K562 (cell line): ENCODE measurements around the gene RNFT1. TPM values are rescaled to one million over a fixed set of nuclear protein-coding genes. Genes with fewer than 3 reads are reported as not detected.

Experiments used
- ARID3A ChIP-seq: IDR thresholded peaks from 2 replicates; pipeline ENCODE4 v1.6.1; 2012; ENCODE audit warnings: low read depth, low read length, improper control_type of control experiment, borderline replicate concordance
- HOXB6 ChIP-seq: fragments of 250-450 bp; sonication (Bioruptor Pico); IDR thresholded peaks from 2 replicates; pipeline ENCODE4 v1.5.1; 2022; ENCODE audit warnings: mild to moderate bottlenecking, borderline replicate concordance
- SMC3 ChIP-seq: conservative IDR thresholded peaks from 2 replicates; pipeline ENCODE4 v1.6.1; 2011; ENCODE audit warnings: low read depth, low read length, improper control_type of control experiment; ENCODE audit not compliant: insufficient read depth
- SP2 ChIP-seq: IDR thresholded peaks from 2 replicates; pipeline ENCODE4 v1.6.1; 2011; ENCODE audit warnings: mild to moderate bottlenecking, low read depth, low read length, moderate library complexity; ENCODE audit not compliant: poor library complexity, severe bottlenecking; ENCODE audit errors: extremely low read depth
- ZBTB11 ChIP-seq, 3 experiments: fragments of 200-800 bp in 1 of 3; fragments of 250-450 bp in 1 of 3; fragments of 450-650 bp in 1 of 3; sonication (Bioruptor Pico) in 1 of 3; sonication (Bioruptor generic) in 1 of 3; formaldehyde crosslinking in 1 of 3; IDR thresholded peaks; 2 replicates each; pipeline versions ENCODE4 v1.6.1 to v1.8.0; 2016 to 2022; ENCODE audit warnings: mild to moderate bottlenecking in 2 of 3, missing genetic modification characterization in 2 of 3, missing compliant biosample characterization in 1 of 3, moderate library complexity in 1 of 3
- polyA plus RNA-seq, 8 experiments: library from polyadenylated mRNA; depleted of rRNA in 4 of 8; stranded (reverse) in 5 of 8; unstranded in 3 of 8; fragments of >200 nt; fragmentation: Nextera tagmentation in 2 of 8; fragmentation: Illumina TruSeq in 1 of 8; extraction: Ambion mirVana in 2 of 8; extraction: Trizol in 1 of 8; gene quantifications; 2 replicates each; pipeline versions ENCODE4 v1.2.1 to v1.2.3, GENCODE V29; 2011 to 2014; ENCODE audit warnings: inconsistent platforms in 1 of 8, missing spikeins in 1 of 8
- total RNA-seq, 7 experiments: library from RNA; depleted of rRNA in 6 of 7; stranded (reverse); fragments of >200 nt in 6 of 7; fragmentation: Illumina TruSeq in 2 of 7; extraction: Trizol in 2 of 7; gene quantifications; 2 replicates each; pipeline versions ENCODE4 v1.2.1 to v1.2.3, GENCODE V29; 2011 to 2021; ENCODE audit warnings: low replicate concordance in 1 of 7

RNFT1 gene
- total and polyA plus RNA-seq, 9 of the 15 experiments (the other 6 are each of a cell fraction or from before 2014, with no cell fraction given): 15.8 to 61.3 (median 23.5) TPM

- peak in 1 of 3 experiments; percentile 73; a peak in 2 of 6 replicates for TF ChIP-seq ZBTB11 (CRISPR knock-in tag; IDR thresholded peaks at IDR 0.05)
- TF ChIP-seq HOXB6: no peak
- TF ChIP-seq ARID3A: peak; percentile 31; the same call in 1 of the 2 replicates
- no peak for TF ChIP-seq SP2
- peak; percentile 28; the same call in 1 of the 2 replicates for TF ChIP-seq SMC3
Measured at GRCh38 chr17:59914274-59914854, 50.2 kb downstream of the RNFT1 start (continued).
